ENCODE results near the gene SPECC1L.

The SPECC1L gene

GRCh38 chr22:24402460-24403192 lies 132.0 kb downstream of the SPECC1L start:
- Histone ChIP-seq H3K27me3 (ENCODE audit: control insufficient read depth, insufficient read depth, low read length) (no peaks in the 10 kb centered on the region), H3K9me3 (ENCODE audit: control insufficient read depth, insufficient read depth, low read length) (no peaks in the 10 kb centered on the region), H3K36me3 (ENCODE audit: control insufficient read depth, insufficient read depth, low read length) (peaks cover 49% of the 10 kb centered on the region), H3K4me3 (ENCODE audit: low read depth, low read length) (no peak overlapping the region), H3K27ac (ENCODE audit: low read depth, low read length) (no peak overlapping the region), H3K4me1 (ENCODE audit: control insufficient read depth, insufficient read depth, low read length) (0 out of 2 replicates have a peak, but pooled peaks cover 3% of the 10 kb centered on the region), H3K9ac (ENCODE audit: low read depth, low read length) (no peak overlapping the region)

GRCh38 chr22:24403346-24403745 lies 132.7 kb downstream of the SPECC1L start:
- Histone ChIP-seq H3K4me1 (ENCODE audit: control insufficient read depth, insufficient read depth, low read length) (0 out of 2 replicates have a peak, but pooled peaks cover 3% of the 10 kb centered on the region), H3K27ac (ENCODE audit: low read depth, low read length) (no peak overlapping the region), H3K9me3 (ENCODE audit: control insufficient read depth, insufficient read depth, low read length) (no peaks in the 10 kb centered on the region), H3K9ac (ENCODE audit: low read depth, low read length) (no peak overlapping the region), H3K36me3 (ENCODE audit: control insufficient read depth, insufficient read depth, low read length) (peaks cover 49% of the 10 kb centered on the region), H3K27me3 (ENCODE audit: control insufficient read depth, insufficient read depth, low read length) (no peaks in the 10 kb centered on the region), H3K4me3 (ENCODE audit: low read depth, low read length) (no peak overlapping the region)

- Histone ChIP-seq H3K9me3 (ENCODE audit: control insufficient read depth, insufficient read depth, low read length) (no peaks in the 10 kb centered on the region), H3K9ac (ENCODE audit: low read depth, low read length) (no peak overlapping the region), H3K36me3 (ENCODE audit: control insufficient read depth, insufficient read depth, low read length) (peaks cover 48% of the 10 kb centered on the region), H3K27ac (ENCODE audit: low read depth, low read length) (no peak overlapping the region), H3K4me3 (ENCODE audit: low read depth, low read length) (no peak overlapping the region), H3K27me3 (ENCODE audit: control insufficient read depth, insufficient read depth, low read length) (no peaks in the 10 kb centered on the region), H3K4me1 (ENCODE audit: control insufficient read depth, insufficient read depth, low read length) (0 out of 2 replicates have a peak, but pooled peaks cover 3% of the 10 kb centered on the region)
Observed at GRCh38 chr22:24404561-24405275, 134.1 kb downstream of the SPECC1L start.

- H3K27ac ChIP-seq (ENCODE audit: low read depth, low read length): no peak overlapping the region
- H3K4me3 ChIP-seq (ENCODE audit: low read depth, low read length): no peak overlapping the region
- H3K4me1 ChIP-seq (ENCODE audit: control insufficient read depth, insufficient read depth, low read length): 0 out of 2 replicates have a peak, but pooled peaks cover 3% of the 10 kb centered on the region
Observed at GRCh38 chr22:24405631-24406321, 135.1 kb downstream of the SPECC1L start.

GRCh38 chr22:24406322-24407277 lies 136.0 kb downstream of the SPECC1L start:
- H3K36me3 ChIP-seq (ENCODE audit: control insufficient read depth, insufficient read depth, low read length): peaks cover 38% of the 10 kb centered on the region
- H3K27me3 ChIP-seq (ENCODE audit: control insufficient read depth, insufficient read depth, low read length): no peaks in the 10 kb centered on the region
- no peak overlapping the region for H3K4me3 ChIP-seq (ENCODE audit: low read depth, low read length)
- H3K27ac ChIP-seq (ENCODE audit: low read depth, low read length): no peak overlapping the region
- no peak overlapping the region for H3K9ac ChIP-seq (ENCODE audit: low read depth, low read length)
- 0 out of 2 replicates have a peak, but pooled peaks cover 3% of the 10 kb centered on the region for H3K4me1 ChIP-seq (ENCODE audit: control insufficient read depth, insufficient read depth, low read length)
- H3K9me3 ChIP-seq (ENCODE audit: control insufficient read depth, insufficient read depth, low read length): no peaks in the 10 kb centered on the region

More at GRCh38 chr22:24405631-24406321, 135.1 kb downstream of the SPECC1L start:
- Histone ChIP-seq H3K9ac (ENCODE audit: low read depth, low read length) (no peak overlapping the region), H3K9me3 (ENCODE audit: control insufficient read depth, insufficient read depth, low read length) (no peaks in the 10 kb centered on the region), H3K36me3 (ENCODE audit: control insufficient read depth, insufficient read depth, low read length) (peaks cover 44% of the 10 kb centered on the region), H3K27me3 (ENCODE audit: control insufficient read depth, insufficient read depth, low read length) (no peaks in the 10 kb centered on the region)

- no peak overlapping the region for H3K9ac ChIP-seq (ENCODE audit: low read depth, low read length)
- H3K27me3 ChIP-seq (ENCODE audit: control insufficient read depth, insufficient read depth, low read length): no peaks in the 10 kb centered on the region
- H3K4me1 ChIP-seq (ENCODE audit: control insufficient read depth, insufficient read depth, low read length): 0 out of 2 replicates have a peak, but pooled peaks cover 3% of the 10 kb centered on the region
- H3K27ac ChIP-seq (ENCODE audit: low read depth, low read length): no peak overlapping the region
- H3K36me3 ChIP-seq (ENCODE audit: control insufficient read depth, insufficient read depth, low read length): peaks cover 35% of the 10 kb centered on the region
- no peaks in the 10 kb centered on the region for H3K9me3 ChIP-seq (ENCODE audit: control insufficient read depth, insufficient read depth, low read length)
- H3K4me3 ChIP-seq (ENCODE audit: low read depth, low read length): no peak overlapping the region
Observed at GRCh38 chr22:24407278-24407665, 136.6 kb downstream of the SPECC1L start.

GRCh38 chr22:24407884-24408283 lies 137.3 kb downstream of the SPECC1L start:
- Histone ChIP-seq H3K36me3 (ENCODE audit: control insufficient read depth, insufficient read depth, low read length) (peaks cover 35% of the 10 kb centered on the region), H3K27me3 (ENCODE audit: control insufficient read depth, insufficient read depth, low read length) (no peaks in the 10 kb centered on the region), H3K27ac (ENCODE audit: low read depth, low read length) (no peak overlapping the region), H3K4me1 (ENCODE audit: control insufficient read depth, insufficient read depth, low read length) (0 out of 2 replicates have a peak, but pooled peaks cover 3% of the 10 kb centered on the region), H3K9me3 (ENCODE audit: control insufficient read depth, insufficient read depth, low read length) (no peaks in the 10 kb centered on the region), H3K4me3 (ENCODE audit: low read depth, low read length) (no peak overlapping the region), H3K9ac (ENCODE audit: low read depth, low read length) (no peak overlapping the region)

GRCh38 chr22:24408630-24409029 lies 138.0 kb downstream of the SPECC1L start:
- H3K27ac ChIP-seq (ENCODE audit: low read depth, low read length): no peak overlapping the region
- no peaks in the 10 kb centered on the region for H3K9me3 ChIP-seq (ENCODE audit: control insufficient read depth, insufficient read depth, low read length)
- H3K9ac ChIP-seq (ENCODE audit: low read depth, low read length): no peak overlapping the region
- peaks cover 41% of the 10 kb centered on the region for H3K36me3 ChIP-seq (ENCODE audit: control insufficient read depth, insufficient read depth, low read length)
- H3K27me3 ChIP-seq (ENCODE audit: control insufficient read depth, insufficient read depth, low read length): no peaks in the 10 kb centered on the region
- no peak overlapping the region for H3K4me3 ChIP-seq (ENCODE audit: low read depth, low read length)
- H3K4me1 ChIP-seq (ENCODE audit: control insufficient read depth, insufficient read depth, low read length): 0 out of 2 replicates have a peak, but pooled peaks cover 3% of the 10 kb centered on the region

- H3K36me3 ChIP-seq (ENCODE audit: control insufficient read depth, insufficient read depth, low read length): peaks cover 43% of the 10 kb centered on the region
- H3K9me3 ChIP-seq (ENCODE audit: control insufficient read depth, insufficient read depth, low read length): no peaks in the 10 kb centered on the region
- no peak overlapping the region for H3K27ac ChIP-seq (ENCODE audit: low read depth, low read length)
- H3K4me1 ChIP-seq (ENCODE audit: control insufficient read depth, insufficient read depth, low read length): 0 out of 2 replicates have a peak, but pooled peaks cover 3% of the 10 kb centered on the region
- H3K27me3 ChIP-seq (ENCODE audit: control insufficient read depth, insufficient read depth, low read length): no peaks in the 10 kb centered on the region
- no peak overlapping the region for H3K9ac ChIP-seq (ENCODE audit: low read depth, low read length)
- H3K4me3 ChIP-seq (ENCODE audit: low read depth, low read length): no peak overlapping the region
Observed at GRCh38 chr22:24409707-24410106, 139.1 kb downstream of the SPECC1L start.
